GM12878 (cell line): ENCODE measurements around the gene CASP8AP2.

Experiments
- CTCF ChIP-seq, 3 experiments: IDR thresholded peaks in 2 of 3; conservative IDR thresholded peaks in 1 of 3; 2 replicates each; pipeline ENCODE4 v1.5.1; 2011; ENCODE audit warnings: low read depth in 3 of 3, low read length in 3 of 3, mild to moderate bottlenecking in 3 of 3, control low read depth in 2 of 3, moderate library complexity in 2 of 3, inconsistent platforms in 1 of 3, mixed read lengths in 1 of 3; ENCODE audit not compliant: control insufficient read depth in 2 of 3, insufficient read depth in 1 of 3; ENCODE audit errors: extremely low read depth in 1 of 3
- EGR1 ChIP-seq, 2 experiments: IDR thresholded peaks; 1 replicate in 1 of 2; 2 replicates in 1 of 2; pipeline ENCODE4 v1.6.1; 2011 to 2012; ENCODE audit warnings: low read depth in 2 of 2, low read length in 2 of 2, borderline replicate concordance in 1 of 2, mild to moderate bottlenecking in 1 of 2, moderate library complexity in 1 of 2
- GATAD2B ChIP-seq: fragments of 450-650 bp; conservative IDR thresholded peaks from 2 replicates; pipeline ENCODE4 v1.6.1; 2017; ENCODE audit warnings: low read depth, mild to moderate bottlenecking, moderate library complexity
- IKZF1 ChIP-seq: fragments of 450-650 bp; conservative IDR thresholded peaks from 2 replicates; pipeline ENCODE4 v1.6.1; 2017; ENCODE audit warnings: antibody characterized with exemption, mild to moderate bottlenecking
- KDM1A ChIP-seq: fragments of 200-600 bp; sonication (generic); IDR thresholded peaks from 2 replicates; pipeline ENCODE4 v1.6.1; 2016; ENCODE audit warnings: borderline replicate concordance
- POLR2AphosphoS5 ChIP-seq: IDR thresholded peaks from 2 replicates; pipeline ENCODE4 v1.6.1; 2011; ENCODE audit warnings: mild to moderate bottlenecking, low read length, inconsistent platforms
- REST ChIP-seq: IDR thresholded peaks from 2 replicates; pipeline ENCODE4 v1.6.1; 2012; ENCODE audit warnings: mild to moderate bottlenecking, low read depth, low read length
- RFX5 ChIP-seq: IDR thresholded peaks from 2 replicates; pipeline ENCODE4 v1.6.1; 2011; ENCODE audit warnings: low read depth, low read length, improper control_type of control experiment
- SP1 ChIP-seq: IDR thresholded peaks from one replicate; pipeline ENCODE4 v1.6.1; 2011; ENCODE audit warnings: low read depth, low read length
- SUPT20H ChIP-seq: IDR thresholded peaks from 2 replicates; pipeline ENCODE4 v1.6.1; 2011; ENCODE audit warnings: low read depth, mild to moderate bottlenecking, low read length, moderate library complexity, borderline replicate concordance; ENCODE audit not compliant: control insufficient read depth
- TAF1 ChIP-seq: IDR thresholded peaks from 2 replicates; pipeline ENCODE4 v1.6.1; 2011; ENCODE audit warnings: mild to moderate bottlenecking, low read depth, low read length, borderline replicate concordance

GRCh38 chr6:89853068-89853467 lies 23.4 kb downstream of the CASP8AP2 start:
- TF ChIP-seq POLR2AphosphoS5 (no peak), IKZF1 (no peak), GATAD2B (no peak), TAF1 (no peak), REST (no peak), CTCF (IDR thresholded peaks at IDR 0.05 in 2 of 3, conservative IDR thresholded peaks at IDR 0.05 in 1 of 3; ENCODE audit: control insufficient read depth in 2 of 3, extremely low read depth in 1 of 3, insufficient read depth in 1 of 3, low read depth in 3 of 3, low read length in 3 of 3) (no peak), KDM1A (no peak), SUPT20H (no peak), EGR1 (IDR thresholded peaks at IDR 0.05; ENCODE audit: borderline replicate concordance in 1 of 2, low read depth in 2 of 2, low read length in 2 of 2) (no peak), SP1 (no peak), RFX5 (no peak)
